GM23338 (cell line): ENCODE data around the gene KIF22. TPM values are rescaled to one million over a fixed set of nuclear protein-coding genes. Genes with fewer than 3 reads are reported as not detected.
A peak's percentile ranks its signal among the peaks of the same experiment; 100 is the strongest.

Source experiments
- ATAC-seq: fragments of 200-7000 bp; cut with Tn5 transposase; 3 replicates; pipeline ENCODE4 v1.9.1; 2020
- DNase-seq: peaks from one replicate; pipeline ENCODE4 v3.0.0-alpha.2; 2015; ENCODE audit warnings: low spot score
- H2AFZ ChIP-seq: fragments of 200-600 bp; sonication (generic); 2 replicates; pipeline ENCODE4 v1.8.0; 2016; ENCODE audit warnings: antibody characterized with exemption, mild to moderate bottlenecking, moderate library complexity
- H3F3A ChIP-seq: fragments of 200-600 bp; sonication (generic); replicated peaks from 2 replicates; pipeline ENCODE4 v1.8.0; 2017; ENCODE audit warnings: antibody characterized with exemption, mixed run types, low read depth
- H3K27ac ChIP-seq: fragments of 200-600 bp; sonication (generic); 2 replicates; pipeline ENCODE4 v1.6.1; 2016; ENCODE audit warnings: low read depth
- H3K27me3 ChIP-seq: fragments of 200-600 bp; sonication (generic); 2 replicates; pipeline ENCODE4 v1.8.0; 2016; ENCODE audit warnings: mild to moderate bottlenecking, mixed run types, moderate library complexity; ENCODE audit not compliant: insufficient read depth
- H3K36me3 ChIP-seq: fragments of 200-600 bp; sonication (generic); 2 replicates; pipeline ENCODE4 v1.8.0; 2016; ENCODE audit warnings: mild to moderate bottlenecking; ENCODE audit not compliant: insufficient read depth
- H3K4me1 ChIP-seq: fragments of 200-600 bp; sonication (generic); 2 replicates; pipeline ENCODE4 v1.8.0; 2016; ENCODE audit warnings: mild to moderate bottlenecking, moderate library complexity; ENCODE audit not compliant: insufficient read depth
- H3K4me2 ChIP-seq: fragments of 200-600 bp; sonication (generic); 2 replicates; pipeline ENCODE4 v1.7.1; 2017; ENCODE audit warnings: mixed run types
- H3K4me3 ChIP-seq: fragments of 200-600 bp; sonication (generic); 2 replicates; pipeline ENCODE4 v1.6.1; 2016; ENCODE audit warnings: mixed run types
- H3K79me2 ChIP-seq: fragments of 200-600 bp; sonication (generic); replicated peaks from 2 replicates; pipeline ENCODE4 v1.8.0; 2017; ENCODE audit warnings: mild to moderate bottlenecking; ENCODE audit not compliant: insufficient read depth
- H3K9me2 ChIP-seq: fragments of 200-600 bp; sonication (generic); 2 replicates; pipeline ENCODE4 v1.8.0; 2017; ENCODE audit not compliant: insufficient read depth
- H4K20me1 ChIP-seq: fragments of 200-600 bp; sonication (generic); replicated peaks from 2 replicates; pipeline ENCODE4 v1.8.0; 2017; ENCODE audit warnings: mild to moderate bottlenecking; ENCODE audit not compliant: insufficient read depth
- H3K27ac Mint-ChIP-seq: 2 replicates; pipeline ENCODE4 v1.8.0; 2020; ENCODE audit warnings: inconsistent platforms, mild to moderate bottlenecking, moderate library complexity, mixed read lengths
- H3K27me3 Mint-ChIP-seq: 3 replicates; pipeline ENCODE4 v1.8.0; 2022; ENCODE audit warnings: low read depth, mild to moderate bottlenecking, moderate library complexity, mixed read lengths, inconsistent platforms; ENCODE audit not compliant: insufficient read depth, poor library complexity
- H3K36me3 Mint-ChIP-seq: 3 replicates; pipeline ENCODE4 v1.8.0; 2021; ENCODE audit warnings: low read depth, mild to moderate bottlenecking, inconsistent platforms, moderate library complexity, mixed read lengths
- H3K4me1 Mint-ChIP-seq: 3 replicates; pipeline ENCODE4 v1.8.0; 2020; ENCODE audit warnings: mild to moderate bottlenecking, inconsistent platforms, mixed read lengths
- H3K4me3 Mint-ChIP-seq: 3 replicates; pipeline ENCODE4 v1.8.0; 2021; ENCODE audit warnings: moderate library complexity, mild to moderate bottlenecking, inconsistent platforms, mixed read lengths
- H3K9me3 Mint-ChIP-seq: 3 replicates; pipeline ENCODE4 v1.8.0; 2020; ENCODE audit warnings: moderate library complexity, mild to moderate bottlenecking, inconsistent platforms, mixed read lengths
- CREB1 ChIP-seq: fragments of 250-450 bp; sonication (Bioruptor Pico); IDR thresholded peaks from 2 replicates; pipeline ENCODE4 v1.5.0; 2020; ENCODE audit warnings: low read depth, mild to moderate bottlenecking, moderate library complexity
- CTCF ChIP-seq, 2 experiments: fragments of 200-600 bp in 1 of 2; sonication (generic) in 1 of 2; conservative IDR thresholded peaks; 2 replicates each; pipeline versions ENCODE4 v1.5.1 to v1.6.1; 2016 to 2017; ENCODE audit warnings: antibody characterized with exemption in 2 of 2, low read depth in 2 of 2, mild to moderate bottlenecking in 2 of 2, moderate library complexity in 1 of 2
- ETS1 ChIP-seq: IDR thresholded peaks from 2 replicates; pipeline ENCODE4 v1.6.1; 2016; ENCODE audit warnings: antibody characterized with exemption
- EZH2 ChIP-seq: fragments of 200-600 bp; sonication (generic); IDR thresholded peaks from one replicate; pipeline ENCODE4 v1.8.0; 2017; ENCODE audit warnings: antibody characterized with exemption, mild to moderate bottlenecking, low read depth; ENCODE audit not compliant: unreplicated experiment
- EZH2phosphoT487 ChIP-seq: fragments of 200-600 bp; sonication (generic); IDR thresholded peaks from one replicate; pipeline ENCODE4 v1.8.1; 2018; ENCODE audit warnings: antibody characterized with exemption; ENCODE audit not compliant: unreplicated experiment
- JUNB ChIP-seq: IDR thresholded peaks from one replicate; pipeline ENCODE4 v1.6.1; 2016; ENCODE audit warnings: antibody characterized with exemption; ENCODE audit not compliant: unreplicated experiment
- NANOG ChIP-seq: IDR thresholded peaks from 2 replicates; pipeline ENCODE4 v1.6.1; 2016; ENCODE audit warnings: antibody characterized with exemption, borderline replicate concordance
- POLR2AphosphoS5 ChIP-seq: IDR thresholded peaks from 2 replicates; pipeline ENCODE4 v1.6.1; 2016; ENCODE audit warnings: antibody characterized with exemption, low read depth
- REST ChIP-seq: IDR thresholded peaks from one replicate; pipeline ENCODE4 v1.6.1; 2018; ENCODE audit warnings: antibody characterized with exemption; ENCODE audit not compliant: unreplicated experiment
- STAT1 ChIP-seq: IDR thresholded peaks from one replicate; pipeline ENCODE4 v1.6.1; 2016; ENCODE audit warnings: antibody characterized with exemption; ENCODE audit not compliant: unreplicated experiment
- ZNF114 ChIP-seq: fragments of 250-450 bp; sonication (Bioruptor Pico); IDR thresholded peaks from 2 replicates; pipeline ENCODE4 v1.5.0; 2020; ENCODE audit warnings: mild to moderate bottlenecking, moderate library complexity
- ZNF331 ChIP-seq: fragments of 250-450 bp; sonication (Bioruptor Pico); IDR thresholded peaks from 2 replicates; pipeline ENCODE4 v1.5.0; 2020; ENCODE audit warnings: low read depth, mild to moderate bottlenecking, moderate library complexity
- ZNF462 ChIP-seq: fragments of 250-450 bp; sonication (Bioruptor Pico); IDR thresholded peaks from 2 replicates; pipeline ENCODE4 v1.5.0; 2020; ENCODE audit warnings: mild to moderate bottlenecking, moderate library complexity
- polyA plus RNA-seq: library from polyadenylated mRNA; unstranded; fragments of >200 nt; fragmentation: Nextera tagmentation; extraction: Ambion mirVana; gene quantifications from 2 replicates; pipeline ENCODE4 v1.2.1, GENCODE V29; 2016
- total RNA-seq: library from RNA; depleted of rRNA; stranded (reverse); fragments of >200 nt; shearing (Covaris generic); gene quantifications from 2 replicates; pipeline ENCODE4 v1.2.3, GENCODE V29; 2014

Gene KIF22
- total and polyA plus RNA-seq, 2 experiments from 2014 or later, result 110 to 192 TPM

GRCh38 chr16:29825145-29826044, 34.8 kb downstream of the KIF22 start:
- H3K4me3 ChIP-seq, result no peak overlapping the region
- no peak overlapping the region; the same call in 2 of the 3 replicates for H3K4me3 Mint-ChIP-seq

More at GRCh38 chr16:29825145-29826044, 34.8 kb downstream of the KIF22 start:
- Mint-ChIP-seq H3K9me3 (no peaks in the 10 kb centered on the region; the same call in 2 of the 3 replicates), H3K36me3 (peaks cover 5% of the 10 kb centered on the region), H3K4me1 (peaks cover 20% of the 10 kb centered on the region), H3K27ac (peak overlapping the region; percentile 93), H3K27me3 (peaks cover 11% of the 10 kb centered on the region)
- 0 out of 2 replicates have a peak overlapping the region, but pooled peaks have one; percentile 32 for H3K27ac ChIP-seq
- no peaks in the 10 kb centered on the region for H3K79me2 ChIP-seq
- H3K4me2 ChIP-seq, result no peak overlapping the region
- ATAC-seq (peak; percentile 46), DNase-seq (no peak)
- no peaks in the 10 kb centered on the region for H3K9me2 ChIP-seq
- no peaks in the 10 kb centered on the region; the same call in 1 of the 2 replicates for H3K4me1 ChIP-seq
- H3F3A ChIP-seq, result no peaks in the 10 kb centered on the region; the same call in none of the 2 replicates
- H3K27me3 ChIP-seq, result no peaks in the 10 kb centered on the region
- TF ChIP-seq EZH2phosphoT487, result no peak
- TF ChIP-seq ZNF331 (CRISPR knock-in tag), result no peak
- TF ChIP-seq NANOG, result no peak
- TF ChIP-seq EZH2, result no peak
- TF ChIP-seq JUNB, result no peak
- no peak for TF ChIP-seq ZNF114 (CRISPR knock-in tag)
- no peak for TF ChIP-seq ETS1
- TF ChIP-seq CTCF (conservative IDR thresholded peaks at IDR 0.05; ENCODE audit: low read depth in 2 of 2), result no peak
- TF ChIP-seq REST, result no peak
- no peak for TF ChIP-seq CREB1 (CRISPR knock-in tag)
- no peak for TF ChIP-seq STAT1
- no peak for TF ChIP-seq POLR2AphosphoS5
- TF ChIP-seq ZNF462 (CRISPR knock-in tag), result no peak
- no peak overlapping the region for H2AFZ ChIP-seq
- H4K20me1 ChIP-seq, result peaks cover 3% of the 10 kb centered on the region; the same call in 1 of the 2 replicates
- no peaks in the 10 kb centered on the region for H3K36me3 ChIP-seq
